ENCODE measurements around the gene PNPLA7. TPM values are rescaled to one million over a fixed set of nuclear protein-coding genes. Genes with fewer than 3 reads are reported as not detected.
"Not testable (repeated sequence)": the region's sequence is repeated elsewhere in the genome, so short reads cannot be mapped to it uniquely, and the experiment has no call there.

The PNPLA7 gene
- total RNA-seq, 4 donors from 2014 or later, result 4.5 to 10.5 (median 9.4) TPM

GRCh38 chr9:137411645-137412380 lies 138.4 kb downstream of the PNPLA7 start:
- in situ Hi-C loops (cut with MboI; ENCODE audit: low sequenced_read_pairs in 4 of 4) (loop anchor here in 3 of 4 donors (25.0 kb wide), 1 partner anchor 125 kb away; the partner anchor contains the start of gene TOR4A (in 3 of the 3)), intact Hi-C loops (cut with DNase I; ENCODE audit: low total_unique reads) (no loop called here)
- Histone ChIP-seq H3K4me3 (peak overlapping the region in 1 of 4 donors; percentile 33), H3K27ac (peak overlapping the region; percentile 70 to 82 (median 80)), H3K36me3 (no peaks in the 10 kb centered on the region), H3K9me3 (no peaks in the 10 kb centered on the region), H3K4me1 (peaks cover 18 to 31% of the 10 kb centered on the region in 2 donors), H3K27me3 (no peaks in the 10 kb centered on the region)
- DNase-seq, result peak; percentile 43 to 60
- peak; percentile 64 to 65 for ATAC-seq
- TF ChIP-seq CTCF (IDR thresholded peaks at IDR 0.05 in 4 of 5, conservative IDR thresholded peaks at IDR 0.05 in 1 of 5), result no peak
- no peak for TF ChIP-seq POLR2A (IDR thresholded peaks at IDR 0.05)

GRCh38 chr9:137411260-137411644 lies 138.9 kb downstream of the PNPLA7 start:
- in situ Hi-C loops (cut with MboI; ENCODE audit: low sequenced_read_pairs in 4 of 4), result loop anchor here in 3 of 4 donors (25.0 kb wide), 1 partner anchor 124 kb away; the partner anchor contains the start of gene TOR4A (in 3 of the 3)
- H3K27ac ChIP-seq, result peak overlapping the region; percentile 62 to 80 (median 72)
- H3K27me3 ChIP-seq, result no peaks in the 10 kb centered on the region
- H3K4me1 ChIP-seq, result peaks cover 18 to 35% of the 10 kb centered on the region in 2 donors
- H3K4me3 ChIP-seq, result peak overlapping the region in 1 of 4 donors; percentile 33
- no peak for TF ChIP-seq CTCF (IDR thresholded peaks at IDR 0.05 in 4 of 5, conservative IDR thresholded peaks at IDR 0.05 in 1 of 5)
- no peak for TF ChIP-seq POLR2A (IDR thresholded peaks at IDR 0.05)
- H3K9me3 ChIP-seq, result no peaks in the 10 kb centered on the region
- H3K36me3 ChIP-seq, result no peaks in the 10 kb centered on the region
- no peak for DNase-seq
- ATAC-seq, result no peak
- intact Hi-C loops (cut with DNase I; ENCODE audit: low total_unique reads), result no loop called here

- ATAC-seq, result no peak
- in situ Hi-C loops (cut with MboI; ENCODE audit: low sequenced_read_pairs in 4 of 4) (loop anchor here in 3 of 4 donors (25.0 kb wide), 1 partner anchor 124 kb away; the partner anchor contains the start of gene TOR4A (in 3 of the 3)), intact Hi-C loops (cut with DNase I; ENCODE audit: low total_unique reads) (no loop called here)
- peak overlapping the region in 1 of 4 donors; percentile 33 for H3K4me3 ChIP-seq
- no peak for DNase-seq
- peak overlapping the region; percentile 62 to 80 (median 72) for H3K27ac ChIP-seq
- H3K36me3 ChIP-seq, result no peaks in the 10 kb centered on the region
- H3K4me1 ChIP-seq, result peaks cover 18 to 35% of the 10 kb centered on the region in 2 donors
- no peaks in the 10 kb centered on the region for H3K9me3 ChIP-seq
- no peaks in the 10 kb centered on the region for H3K27me3 ChIP-seq
- TF ChIP-seq POLR2A (IDR thresholded peaks at IDR 0.05), result no peak
- TF ChIP-seq CTCF (IDR thresholded peaks at IDR 0.05 in 4 of 5, conservative IDR thresholded peaks at IDR 0.05 in 1 of 5), result no peak
These were observed 139.3 kb downstream of the PNPLA7 start for GRCh38 chr9:137410891-137411249.

GRCh38 chr9:137410236-137410890 lies 139.8 kb downstream of the PNPLA7 start:
- DNase-seq, result not testable (repeated sequence)
- Histone ChIP-seq H3K4me1 (peaks cover 18 to 35% of the 10 kb centered on the region in 2 donors), H3K27ac (peak overlapping the region; percentile 62 to 80 (median 72))

More at GRCh38 chr9:137410236-137410890, 139.8 kb downstream of the PNPLA7 start:
- in situ Hi-C loops (cut with MboI; ENCODE audit: low sequenced_read_pairs in 4 of 4), result loop anchor here in 3 of 4 donors (25.0 kb wide), 1 partner anchor 123 kb away; the partner anchor contains the start of gene TOR4A (in 3 of the 3)
- intact Hi-C loops (cut with DNase I; ENCODE audit: low total_unique reads); ATAC-seq; H3K27me3 ChIP-seq; H3K36me3 ChIP-seq; H3K9me3 ChIP-seq; H3K4me3 ChIP-seq: not testable (repeated sequence)

Small RNA genes lying within 50 kb of the gene (microRNA-seq; reads per million reads assigned to microRNA genes)
- gene MIR7114 (ENCODE audit: borderline replicate concordance in 2 of 2), result 0 to 2.4 reads per million in 2 donors

Other genes starting within 250 kb of the PNPLA7 start
- 1 to 10 TPM; 1.9 to 5.4 (median 3.4) TPM for gene NRARP, start 248.1 kb downstream of the PNPLA7 start, total RNA-seq
- 10 to 100 TPM in 1 of 4 donors, 1 to 10 TPM in 3; 4.8 to 12.5 (median 6.4) TPM for gene EXD3, start 127.2 kb downstream of the PNPLA7 start, total RNA-seq
- 1 to 10 TPM in 3 of 4 donors, under 1 TPM in 1; 0.41 to 2.5 (median 1.8) TPM for gene NOXA1, start 127.0 kb downstream of the PNPLA7 start, total RNA-seq
- gene ENTPD8, start 109.0 kb downstream of the PNPLA7 start, total RNA-seq, result under 1 TPM in 1 of 4 donors, not detected in 3; 0.23 TPM
- gene NSMF, start 91.1 kb downstream of the PNPLA7 start, total RNA-seq, result 1 to 10 TPM; 4.4 to 8.4 (median 7.1) TPM
- 100 to 1,000 TPM; 107 to 137 (median 126) TPM for gene MRPL41, start 1.5 kb upstream of the PNPLA7 start, total RNA-seq
- gene DPH7, start 28.5 kb upstream of the PNPLA7 start, total RNA-seq, result 10 to 100 TPM in 3 of 4 donors, 1 to 10 TPM in 1; 10.0 to 25.2 (median 13.6) TPM
- 10 to 100 TPM in 2 of 4 donors, 1 to 10 TPM in 2; 5.8 to 15.2 (median 11.8) TPM for gene ZMYND19, start 40.1 kb upstream of the PNPLA7 start, total RNA-seq
- gene ARRDC1, start 55.3 kb upstream of the PNPLA7 start, total RNA-seq, result 10 to 100 TPM; 20.5 to 23.7 (median 23.3) TPM
- 10 to 100 TPM; 38.6 to 77.8 (median 54.3) TPM for gene EHMT1, start 68.6 kb upstream of the PNPLA7 start, total RNA-seq

All from gastrocnemius medialis (tissue), 4 donors.